Thyroid gland (tissue), 4 donors: ENCODE results near the gene RTCB. TPM values are rescaled to one million over a fixed set of nuclear protein-coding genes. Genes with fewer than 3 reads are reported as not detected.
"Not testable (repeated sequence)": the region's sequence is repeated elsewhere in the genome, so short reads cannot be mapped to it uniquely, and the experiment has no call there.

ENCODE experiments used
- DNase-seq, 2 donors: peaks; one replicate each; pipeline ENCODE4 v3.0.0-alpha.2; 2019
- H3K27ac ChIP-seq, 3 donors: fragments of 200-600 bp; sonication (generic); 1 replicate in 2 of 3; 2 replicates in 1 of 3; pipeline ENCODE4 v1.5.1; 2016 to 2019; ENCODE audit warnings: mild to moderate bottlenecking in 1 of 3, moderate library complexity in 1 of 3
- H3K27me3 ChIP-seq: fragments of 200-600 bp; sonication (generic); one replicate; pipeline ENCODE4 v1.5.1; 2019
- H3K36me3 ChIP-seq, 2 donors: fragments of 200-600 bp; sonication (generic); one replicate each; pipeline ENCODE4 v1.5.1; 2016 to 2019
- H3K4me1 ChIP-seq, 2 donors: fragments of 200-600 bp; sonication (generic); one replicate each; pipeline ENCODE4 v1.5.1; 2017 to 2019
- H3K4me3 ChIP-seq, 3 donors: fragments of 200-600 bp; sonication (generic); replicated peaks in 1 of 3; 1 replicate in 2 of 3; 2 replicates in 1 of 3; pipeline ENCODE4 v1.5.1; 2016; ENCODE audit warnings: mild to moderate bottlenecking in 1 of 3
- H3K9me3 ChIP-seq: fragments of 200-600 bp; sonication (generic); one replicate; pipeline ENCODE4 v1.5.1; 2017
- POLR2A ChIP-seq, 2 donors: fragments of 450-650 bp; IDR thresholded peaks; one replicate each; pipeline ENCODE4 v1.6.1; 2017; ENCODE audit warnings: antibody characterized with exemption in 2 of 2, mild to moderate bottlenecking in 2 of 2, moderate library complexity in 1 of 2
- WGBS, 2 donors: methylation state at CpG; one replicate each; pipeline ENCODE4 v1.1.5; 2017; 5-methylcytosine and 5-hydroxymethylcytosine counted together
- intact Hi-C: fragments of 100-400 bp; cut with DNase I; formaldehyde crosslinking; loops from one replicate; pipeline ENCODE4 v1.15.1; 2023
- total RNA-seq, 4 donors: library from RNA; depleted of rRNA; stranded (reverse); fragments of >200 nt; gene quantifications; one replicate each; pipeline ENCODE4 v1.2.3, GENCODE V29; 2016
- TF ChIP-seq, protein P1 (sequence below), 6 experiments: fragments of 200-600 bp in 3 of 6; fragments of 450-650 bp in 3 of 6; sonication (generic) in 3 of 6; IDR thresholded peaks; one replicate each; pipeline ENCODE4 v1.5.1; 2016 to 2019; ENCODE audit warnings: antibody characterized with exemption in 6 of 6, mild to moderate bottlenecking in 2 of 6, inconsistent platforms in 1 of 6, moderate library complexity in 1 of 6

The RTCB gene
- total RNA-seq, 4 donors from 2014 or later, result 64.0 to 82.9 (median 77.7) TPM

DNA sequence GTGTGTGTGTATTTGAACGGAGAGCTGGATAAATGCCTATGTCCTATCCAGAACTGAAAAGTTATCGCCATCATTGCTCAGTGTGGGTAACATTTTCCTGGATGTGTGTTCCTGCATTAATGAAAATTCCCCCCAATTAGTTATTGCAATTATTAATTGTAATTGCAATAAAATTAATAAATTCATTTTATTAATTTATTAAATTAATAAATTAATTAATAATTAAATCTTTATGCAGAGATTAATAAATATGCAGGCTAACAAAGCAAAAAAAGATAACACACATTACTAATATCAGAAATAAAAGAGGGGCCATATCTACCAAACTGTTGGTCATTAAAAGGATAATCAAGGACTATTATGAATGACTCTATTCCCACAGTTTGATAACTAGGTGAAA, 50.8 kb downstream of the RTCB start:
- TF ChIP-seq, protein P1, sequence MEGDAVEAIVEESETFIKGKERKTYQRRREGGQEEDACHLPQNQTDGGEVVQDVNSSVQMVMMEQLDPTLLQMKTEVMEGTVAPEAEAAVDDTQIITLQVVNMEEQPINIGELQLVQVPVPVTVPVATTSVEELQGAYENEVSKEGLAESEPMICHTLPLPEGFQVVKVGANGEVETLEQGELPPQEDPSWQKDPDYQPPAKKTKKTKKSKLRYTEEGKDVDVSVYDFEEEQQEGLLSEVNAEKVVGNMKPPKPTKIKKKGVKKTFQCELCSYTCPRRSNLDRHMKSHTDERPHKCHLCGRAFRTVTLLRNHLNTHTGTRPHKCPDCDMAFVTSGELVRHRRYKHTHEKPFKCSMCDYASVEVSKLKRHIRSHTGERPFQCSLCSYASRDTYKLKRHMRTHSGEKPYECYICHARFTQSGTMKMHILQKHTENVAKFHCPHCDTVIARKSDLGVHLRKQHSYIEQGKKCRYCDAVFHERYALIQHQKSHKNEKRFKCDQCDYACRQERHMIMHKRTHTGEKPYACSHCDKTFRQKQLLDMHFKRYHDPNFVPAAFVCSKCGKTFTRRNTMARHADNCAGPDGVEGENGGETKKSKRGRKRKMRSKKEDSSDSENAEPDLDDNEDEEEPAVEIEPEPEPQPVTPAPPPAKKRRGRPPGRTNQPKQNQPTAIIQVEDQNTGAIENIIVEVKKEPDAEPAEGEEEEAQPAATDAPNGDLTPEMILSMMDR (IDR thresholded peaks at IDR 0.05), result no peak
- TF ChIP-seq POLR2A (IDR thresholded peaks at IDR 0.05), result no peak
- intact Hi-C loops, result no loop called here
- WGBS, 2 donors, result 94 to 97% methylated on average over 2 of the region's 2 CpGs

DNA sequence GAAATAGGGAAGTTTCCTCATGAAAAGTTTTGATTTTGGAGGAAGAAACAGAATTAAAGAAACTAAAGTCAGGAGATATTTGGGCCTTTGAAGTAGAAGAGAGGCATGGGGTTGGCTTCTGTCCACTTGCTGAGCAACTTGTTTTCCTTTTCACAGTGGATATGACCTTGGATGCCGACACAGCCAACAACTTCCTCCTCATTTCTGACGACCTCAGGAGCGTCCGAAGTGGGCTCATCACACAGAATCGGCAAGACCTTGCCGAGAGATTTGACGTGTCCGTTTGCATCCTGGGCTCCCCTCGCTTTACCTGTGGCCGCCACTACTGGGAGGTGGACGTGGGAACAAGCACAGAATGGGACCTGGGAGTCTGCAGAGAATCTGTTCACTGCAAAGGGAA, 52.0 kb downstream of the RTCB start:
- intact Hi-C loops, H3K4me3 ChIP-seq, H3K9me3 ChIP-seq, H3K27ac ChIP-seq, H3K27me3 ChIP-seq, H3K36me3 ChIP-seq, H3K4me1 ChIP-seq, DNase-seq: not testable (repeated sequence)
- WGBS, 2 donors, result 76 to 83% methylated on average over 11 of the region's 11 CpGs

More for the DNA sequence above, 50.8 kb downstream of the RTCB start:
- Histone ChIP-seq H3K36me3 (no peaks in the 10 kb centered on the region), H3K9me3 (no peaks in the 10 kb centered on the region), H3K4me1 (no peaks in the 10 kb centered on the region), H3K4me3 (no peak overlapping the region), H3K27me3 (no peaks in the 10 kb centered on the region), H3K27ac (no peak overlapping the region)
- no peak for DNase-seq

DNA sequence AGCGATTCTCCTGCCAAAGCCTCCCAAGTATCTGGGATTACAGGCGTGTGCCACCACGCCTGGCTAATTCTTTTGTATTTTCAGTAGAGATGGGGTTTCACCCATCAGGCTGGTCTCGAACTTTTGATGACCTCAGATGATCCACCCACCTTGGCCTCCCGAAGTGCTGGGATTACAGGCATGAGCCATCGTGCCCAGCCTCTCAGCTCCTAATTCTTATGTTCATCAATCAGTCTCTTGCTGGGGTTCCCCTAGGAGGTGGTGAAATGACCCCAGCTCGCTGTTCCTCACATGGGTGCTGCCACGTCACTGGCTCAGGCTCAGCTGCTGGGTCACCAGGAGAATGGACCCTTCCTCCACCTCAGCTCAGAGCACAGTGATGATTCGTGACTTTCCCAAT, 54.5 kb downstream of the RTCB start, which contains the start of gene RFPL3:
TSS of gene RFPL3 (plus strand) at position 301 of the 400 bp plus-strand sequence. CDS start 205 bp downstream, outside the sequence.
- H3K4me1 ChIP-seq, H3K9me3 ChIP-seq, H3K27ac ChIP-seq, H3K27me3 ChIP-seq, H3K36me3 ChIP-seq, intact Hi-C loops, DNase-seq, H3K4me3 ChIP-seq: not testable (repeated sequence)
- 76 to 85% methylated on average over 9 of the region's 9 CpGs for WGBS, 2 donors

DNA sequence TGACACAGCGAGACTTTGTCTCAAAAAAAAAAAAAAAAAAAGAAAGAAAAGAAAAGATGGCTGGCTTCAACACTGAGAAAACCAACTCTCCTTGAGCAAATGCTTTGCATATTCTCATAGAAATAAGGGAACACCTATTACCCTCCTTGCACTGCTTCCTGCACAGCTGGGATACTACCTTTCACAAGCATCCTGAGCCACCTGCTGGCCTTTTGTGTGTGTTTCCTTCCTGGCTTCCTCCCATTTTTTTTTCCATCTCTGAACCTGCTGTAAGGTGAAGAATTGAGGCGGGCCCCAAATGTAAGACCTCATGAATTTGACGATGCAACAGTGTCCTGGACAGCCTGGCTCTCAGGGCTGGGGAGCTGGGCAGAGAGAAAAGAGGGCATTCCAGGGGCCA, 56.3 kb downstream of the RTCB start:
- peak; percentile 39 to 46 for DNase-seq
- Histone ChIP-seq H3K4me1 (no peaks in the 10 kb centered on the region), H3K36me3 (no peaks in the 10 kb centered on the region), H3K4me3 (no peak overlapping the region), H3K27ac (no peak overlapping the region), H3K9me3 (no peaks in the 10 kb centered on the region), H3K27me3 (no peaks in the 10 kb centered on the region)
- no peak for TF ChIP-seq POLR2A (IDR thresholded peaks at IDR 0.05)
- TF ChIP-seq, protein P1 (IDR thresholded peaks at IDR 0.05), result peak in 3 of 6 experiments; percentile 36 to 50 (median 41)
- intact Hi-C loops, result no loop called here
- WGBS, 2 donors, result 58 to 67% methylated on average over 3 of the region's 3 CpGs

DNA sequence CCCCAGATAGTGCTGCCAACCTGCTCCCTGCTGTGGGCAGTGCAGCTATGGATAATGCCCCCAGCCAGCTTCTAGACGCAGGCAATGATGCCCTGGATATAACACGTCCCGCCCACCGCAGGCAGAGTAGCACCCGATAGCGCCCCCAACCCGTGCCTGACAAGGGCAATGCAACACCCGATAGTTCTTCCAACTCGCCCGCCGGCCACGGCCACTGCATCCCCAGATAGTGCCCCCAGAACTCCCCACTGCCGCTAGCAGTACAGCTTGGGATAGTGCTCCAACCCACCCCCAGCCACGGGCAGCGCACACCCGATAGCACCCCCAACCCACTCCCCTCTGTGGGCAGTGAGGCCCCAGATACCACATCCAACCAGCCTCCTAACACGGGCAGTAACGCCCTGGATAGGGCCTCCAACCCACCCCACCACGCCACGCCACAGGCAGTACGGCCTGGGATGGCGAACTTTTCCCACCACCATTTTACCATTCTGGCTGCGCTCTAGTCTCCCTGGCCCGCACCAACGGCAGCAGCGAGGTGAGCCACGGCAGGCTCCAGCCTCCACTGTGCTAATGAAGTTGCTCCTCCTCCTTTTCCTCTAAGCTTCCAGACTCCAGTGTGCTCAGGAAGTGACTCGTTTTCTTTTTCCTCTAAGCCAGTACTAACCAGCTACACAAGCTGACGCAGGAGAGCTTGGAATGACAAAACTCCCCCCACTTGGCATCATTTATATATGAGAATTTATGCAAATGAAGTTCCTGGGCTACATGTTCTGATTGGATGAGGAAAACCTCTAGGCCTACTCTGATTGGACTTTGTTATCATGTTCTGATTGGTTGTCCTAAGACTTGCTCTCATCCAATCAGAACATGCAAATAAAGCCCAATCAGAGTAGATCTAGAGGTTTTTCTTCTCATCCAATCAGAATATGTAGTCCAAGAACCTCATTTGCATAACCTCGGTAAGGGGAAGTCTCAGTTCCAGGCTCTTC, 57.4 kb downstream of the RTCB start:
- H3K9me3 ChIP-seq, result no peaks in the 10 kb centered on the region
- peak overlapping the region in 1 of 3 donors; percentile 12 for H3K4me3 ChIP-seq
- H3K4me1 ChIP-seq, result no peaks in the 10 kb centered on the region
- 80 to 89% methylated on average over 30 of the region's 30 CpGs for WGBS, 2 donors
- H3K27me3 ChIP-seq, result no peaks in the 10 kb centered on the region
- TF ChIP-seq, protein P1 (IDR thresholded peaks at IDR 0.05), result no peak
- TF ChIP-seq POLR2A (IDR thresholded peaks at IDR 0.05), result peak in 1 of 2 donors; percentile 34
- H3K27ac ChIP-seq, result no peak overlapping the region
- no peaks in the 10 kb centered on the region for H3K36me3 ChIP-seq
- intact Hi-C loops, result no loop called here
- DNase-seq, result no peak

DNA sequence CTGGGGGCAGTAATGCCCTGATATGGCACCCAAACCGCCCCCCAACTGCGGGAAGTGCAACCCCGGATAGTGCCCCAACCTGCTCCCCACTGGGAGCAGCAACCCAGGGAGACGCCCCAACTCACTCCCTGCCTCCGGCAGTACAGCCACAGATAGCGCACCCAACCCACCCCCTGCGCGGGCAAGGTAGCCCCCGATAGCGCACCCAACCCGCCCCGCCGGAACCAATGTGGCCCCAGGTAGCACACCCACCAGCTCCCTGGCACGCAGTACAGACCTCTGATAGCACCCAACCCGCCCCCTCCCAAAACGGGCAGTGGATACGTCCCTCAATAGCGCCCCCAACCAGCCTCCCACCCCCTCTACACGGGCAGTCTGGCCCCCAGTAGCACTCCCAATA, 58.2 kb downstream of the RTCB start:
- no peaks in the 10 kb centered on the region for H3K27me3 ChIP-seq
- intact Hi-C loops, result no loop called here
- 91% methylated on average over 7 to 9 of the region's 19 CpGs for WGBS, 2 donors
- TF ChIP-seq, protein P1 (IDR thresholded peaks at IDR 0.05), result no peak
- TF ChIP-seq POLR2A (IDR thresholded peaks at IDR 0.05), result no peak
- H3K36me3 ChIP-seq, result no peaks in the 10 kb centered on the region
- DNase-seq, result no peak
- no peak overlapping the region for H3K27ac ChIP-seq
- H3K4me1 ChIP-seq, result no peaks in the 10 kb centered on the region
- peak overlapping the region in 1 of 3 donors; percentile 12 for H3K4me3 ChIP-seq
- no peaks in the 10 kb centered on the region for H3K9me3 ChIP-seq
